Skeletal muscle tissue (tissue), 4 donors: Measurements from ENCODE around the gene TAS2R1. TPM values are rescaled to one million over a fixed set of nuclear protein-coding genes. Genes with fewer than 3 reads are reported as not detected.
"Not testable (repeated sequence)": the region's sequence is repeated elsewhere in the genome, so short reads cannot be mapped to it uniquely, and the experiment has no call there.

Experiments used
- H3K27ac ChIP-seq: one replicate; pipeline ENCODE4 v1.7.0; 2013; ENCODE audit warnings: mild to moderate bottlenecking, low read depth, low read length, inconsistent platforms
- H3K27me3 ChIP-seq, 3 donors: one replicate each; pipeline ENCODE4 v1.7.0; 2013; ENCODE audit warnings: low read length in 3 of 3; ENCODE audit not compliant: control insufficient read depth in 3 of 3, insufficient read depth in 3 of 3
- H3K36me3 ChIP-seq, 3 donors: one replicate each; pipeline ENCODE4 v1.7.0; 2013; ENCODE audit warnings: low read length in 3 of 3; ENCODE audit not compliant: control insufficient read depth in 3 of 3, insufficient read depth in 3 of 3
- H3K4me1 ChIP-seq, 3 donors: one replicate each; pipeline ENCODE4 v1.7.0; 2013; ENCODE audit warnings: low read length in 3 of 3, mild to moderate bottlenecking in 3 of 3; ENCODE audit not compliant: control insufficient read depth in 3 of 3, insufficient read depth in 3 of 3
- H3K4me3 ChIP-seq, 3 donors: one replicate each; pipeline ENCODE4 v1.7.0; 2013; ENCODE audit warnings: low read length in 3 of 3
- H3K9ac ChIP-seq, 3 donors: one replicate each; pipeline ENCODE4 v1.7.0; 2013; ENCODE audit warnings: low read length in 3 of 3, mild to moderate bottlenecking in 3 of 3, moderate library complexity in 2 of 3, low read depth in 1 of 3
- H3K9me3 ChIP-seq, 3 donors: one replicate each; pipeline ENCODE4 v1.7.0; 2013; ENCODE audit warnings: low read length in 3 of 3; ENCODE audit not compliant: control insufficient read depth in 3 of 3
- total RNA-seq: library from RNA; depleted of rRNA; stranded (reverse); fragments of >200 nt; gene quantifications from one replicate; pipeline ENCODE4 v1.2.3, GENCODE V29; 2014
- donor health status: Osteomylitis.

TAS2R1 gene
- total RNA-seq, 1 donor from 2014 or later: not detected

DNA sequence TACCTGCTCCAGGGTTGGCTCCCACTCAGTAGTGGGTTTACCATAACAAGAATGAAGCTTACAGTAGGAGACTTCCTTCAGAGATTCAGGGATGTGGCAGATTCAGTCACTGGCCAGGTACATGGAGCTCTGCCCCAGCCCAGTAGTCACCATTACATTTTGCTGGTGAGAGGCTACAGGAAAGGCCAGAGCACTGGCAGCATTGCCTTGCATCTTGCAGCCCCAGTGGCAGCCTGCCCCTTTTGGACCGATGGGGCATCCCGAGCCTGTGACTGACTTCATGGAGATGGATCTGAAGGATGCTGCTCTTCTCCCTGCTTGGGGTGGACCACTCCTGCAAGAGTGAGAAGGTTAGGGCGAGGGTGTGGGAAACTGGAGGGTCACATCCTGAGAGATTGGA is 16.8 kb downstream of the TAS2R1 start:
- Histone ChIP-seq H3K4me3 (no peak overlapping the region), H3K9ac (no peak overlapping the region)

DNA sequence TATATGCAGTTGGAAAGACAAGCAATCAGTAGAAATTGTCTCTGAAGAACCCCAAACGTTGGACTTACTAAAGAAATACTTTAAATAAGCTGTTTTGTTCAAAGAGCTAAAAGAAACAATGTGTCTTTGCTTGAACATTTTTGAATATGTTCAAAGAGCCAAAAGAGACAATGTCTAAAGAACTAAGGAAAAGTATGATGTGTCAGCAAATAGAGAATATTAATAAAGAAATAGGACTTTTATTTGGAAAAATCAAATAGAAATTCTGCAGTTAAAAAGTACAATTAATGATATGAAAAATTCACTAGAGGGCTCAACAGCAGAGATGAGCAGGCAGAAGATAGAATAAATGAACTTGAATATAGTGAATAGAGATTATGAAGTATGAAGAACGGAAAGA is 19.2 kb downstream of the TAS2R1 start:
- Histone ChIP-seq H3K9ac (no peak overlapping the region), H3K36me3 (no peaks in the 10 kb centered on the region), H3K27me3 (no peaks in the 10 kb centered on the region), H3K27ac (no peak overlapping the region), H3K4me1 (no peaks in the 10 kb centered on the region), H3K9me3 (no peaks in the 10 kb centered on the region), H3K4me3 (no peak overlapping the region)

More for the DNA sequence above, 16.8 kb downstream of the TAS2R1 start:
- Histone ChIP-seq H3K4me1 (no peaks in the 10 kb centered on the region), H3K27ac (no peak overlapping the region), H3K36me3 (no peaks in the 10 kb centered on the region), H3K9me3 (no peaks in the 10 kb centered on the region), H3K27me3 (peaks cover 0 to under 1% (median 0%) of the 10 kb centered on the region in 3 donors)

- H3K27ac ChIP-seq: no peak overlapping the region
- no peaks in the 10 kb centered on the region for H3K9me3 ChIP-seq
- H3K4me3 ChIP-seq: no peak overlapping the region
- H3K27me3 ChIP-seq: no peaks in the 10 kb centered on the region
- H3K36me3 ChIP-seq: no peaks in the 10 kb centered on the region
- no peaks in the 10 kb centered on the region for H3K4me1 ChIP-seq
- H3K9ac ChIP-seq: no peak overlapping the region
Measured at GRCh38 chr5:9610364-9610763, 19.8 kb downstream of the TAS2R1 start.

DNA sequence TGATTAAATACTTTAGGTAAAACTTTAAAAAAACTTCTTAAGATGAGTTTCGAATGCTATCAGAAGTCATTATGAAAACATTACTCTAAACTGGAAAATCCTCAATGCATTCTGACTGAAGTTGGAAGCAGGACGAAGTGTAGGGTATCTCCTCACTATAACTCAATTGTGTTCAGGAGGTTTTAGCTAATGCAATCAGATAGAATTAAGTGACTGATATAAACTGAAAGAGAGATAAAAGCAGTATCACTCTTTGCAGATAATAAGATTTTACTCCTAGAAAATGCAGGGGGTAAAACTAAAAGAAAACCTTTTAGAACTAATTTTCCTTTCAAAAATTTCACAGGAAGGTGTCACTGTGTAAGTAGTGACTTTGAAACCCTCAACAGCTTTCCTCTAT is 22.1 kb downstream of the TAS2R1 start:
- Histone ChIP-seq H3K9ac (no peak overlapping the region), H3K36me3 (no peaks in the 10 kb centered on the region), H3K9me3 (no peaks in the 10 kb centered on the region), H3K27me3 (no peaks in the 10 kb centered on the region), H3K4me1 (no peaks in the 10 kb centered on the region), H3K27ac (no peak overlapping the region), H3K4me3 (no peak overlapping the region)

DNA sequence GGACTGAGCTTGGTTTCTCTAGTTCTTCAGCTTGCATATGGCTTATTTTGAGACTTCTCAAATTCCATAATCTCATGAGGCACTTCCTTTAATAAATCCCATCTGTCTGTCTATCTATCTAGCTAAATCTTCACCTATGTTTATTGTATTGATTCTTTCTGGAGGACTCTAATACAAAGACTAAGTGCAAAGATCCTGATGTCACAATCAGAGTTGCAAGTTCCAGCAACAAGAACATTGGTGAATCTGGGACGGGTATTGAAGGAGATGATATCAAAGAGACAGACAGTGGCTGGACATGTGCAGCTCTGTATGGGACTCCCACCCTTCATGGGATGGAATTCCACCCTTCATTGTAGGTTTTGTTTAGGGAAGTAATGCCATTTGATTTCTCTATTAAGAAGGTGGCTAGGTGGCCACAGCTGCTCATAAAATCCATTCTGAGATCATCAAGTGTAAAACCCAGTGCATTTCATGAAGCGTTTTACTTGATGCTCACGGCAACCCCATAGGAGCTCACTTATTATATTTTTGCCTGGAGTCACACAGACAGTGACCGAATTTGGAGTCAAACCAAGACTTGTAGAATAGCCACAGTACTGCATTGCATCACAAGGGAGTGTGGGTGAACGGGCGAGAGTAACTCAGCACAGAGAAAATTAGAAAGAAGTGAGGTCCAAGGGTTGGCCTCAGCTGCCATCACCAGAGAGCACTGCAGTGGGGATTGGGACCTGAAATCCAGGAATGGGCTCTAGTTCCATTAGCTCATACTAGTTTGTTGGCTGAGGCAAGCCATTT is 24.9 kb downstream of the TAS2R1 start:
- Histone ChIP-seq H3K4me1 (no peaks in the 10 kb centered on the region), H3K9ac (no peak overlapping the region), H3K27me3 (no peaks in the 10 kb centered on the region), H3K36me3 (no peaks in the 10 kb centered on the region), H3K4me3 (no peak overlapping the region), H3K27ac (no peak overlapping the region), H3K9me3 (no peaks in the 10 kb centered on the region)

- H3K27ac ChIP-seq: no peak overlapping the region
- no peaks in the 10 kb centered on the region for H3K4me1 ChIP-seq
- H3K36me3 ChIP-seq: no peaks in the 10 kb centered on the region
- peaks cover 0 to 2% (median 0%) of the 10 kb centered on the region in 3 donors for H3K27me3 ChIP-seq
- H3K4me3 ChIP-seq: no peak overlapping the region
- H3K9ac ChIP-seq: no peak overlapping the region
- H3K9me3 ChIP-seq: no peaks in the 10 kb centered on the region
Measured at GRCh38 chr5:9604416-9604815, 25.7 kb downstream of the TAS2R1 start.

- Histone ChIP-seq H3K9ac (no peak overlapping the region), H3K4me1 (no peaks in the 10 kb centered on the region), H3K27me3 (peaks cover 0 to 2% (median 0%) of the 10 kb centered on the region in 3 donors), H3K9me3 (no peaks in the 10 kb centered on the region), H3K4me3 (no peak overlapping the region), H3K36me3 (no peaks in the 10 kb centered on the region), H3K27ac (no peak overlapping the region)
Measured at GRCh38 chr5:9601055-9601739, 29.0 kb downstream of the TAS2R1 start.

- H3K36me3 ChIP-seq: no peaks in the 10 kb centered on the region
- no peak overlapping the region for H3K4me3 ChIP-seq
- H3K27ac ChIP-seq: no peak overlapping the region
- H3K27me3 ChIP-seq: peaks cover 0 to 2% (median 0%) of the 10 kb centered on the region in 3 donors
- H3K9me3 ChIP-seq: no peaks in the 10 kb centered on the region
- H3K4me1 ChIP-seq: no peaks in the 10 kb centered on the region
- no peak overlapping the region for H3K9ac ChIP-seq
Measured at GRCh38 chr5:9599391-9599790, 30.8 kb downstream of the TAS2R1 start.

GRCh38 chr5:9598329-9598728 is 31.8 kb downstream of the TAS2R1 start:
- not testable (repeated sequence) for H3K27ac ChIP-seq, H3K9me3 ChIP-seq, H3K4me1 ChIP-seq, H3K9ac ChIP-seq, H3K36me3 ChIP-seq, H3K27me3 ChIP-seq, H3K4me3 ChIP-seq

DNA sequence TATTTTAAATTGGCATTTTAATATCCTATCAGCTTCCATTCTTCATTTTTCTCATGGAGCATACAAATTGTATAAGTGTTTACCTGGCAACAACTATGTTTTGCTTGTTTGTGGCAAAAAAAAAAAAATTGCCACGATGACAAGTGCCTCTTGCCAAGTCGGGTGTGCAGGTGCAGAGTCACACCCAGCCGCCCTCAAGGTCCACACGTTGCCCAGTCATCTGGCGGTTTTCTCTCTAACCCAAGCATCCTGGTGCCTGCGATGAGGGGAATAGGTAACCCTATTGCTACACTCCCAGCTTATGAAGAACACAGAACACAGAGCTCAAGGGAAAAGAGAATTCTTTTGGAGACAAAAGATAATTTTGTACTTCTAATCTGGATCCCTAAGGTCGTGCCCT is 32.8 kb downstream of the TAS2R1 start:
- H3K9ac ChIP-seq, H3K9me3 ChIP-seq, H3K4me3 ChIP-seq, H3K27ac ChIP-seq, H3K36me3 ChIP-seq, H3K27me3 ChIP-seq, H3K4me1 ChIP-seq: not testable (repeated sequence)
